WI38 (cell line): ENCODE measurements around the gene NELFB.

Experiments used
- H3K4me3 ChIP-seq: 2 replicates; pipeline ENCODE4 v1.5.1; 2011; ENCODE audit warnings: low read depth, mild to moderate bottlenecking, control low read depth, low read length
- CTCF ChIP-seq: IDR thresholded peaks from 2 replicates; pipeline ENCODE4 v1.5.1; 2012; ENCODE audit warnings: low read depth, mild to moderate bottlenecking, control low read depth, low read length

NELFB gene

DNA sequence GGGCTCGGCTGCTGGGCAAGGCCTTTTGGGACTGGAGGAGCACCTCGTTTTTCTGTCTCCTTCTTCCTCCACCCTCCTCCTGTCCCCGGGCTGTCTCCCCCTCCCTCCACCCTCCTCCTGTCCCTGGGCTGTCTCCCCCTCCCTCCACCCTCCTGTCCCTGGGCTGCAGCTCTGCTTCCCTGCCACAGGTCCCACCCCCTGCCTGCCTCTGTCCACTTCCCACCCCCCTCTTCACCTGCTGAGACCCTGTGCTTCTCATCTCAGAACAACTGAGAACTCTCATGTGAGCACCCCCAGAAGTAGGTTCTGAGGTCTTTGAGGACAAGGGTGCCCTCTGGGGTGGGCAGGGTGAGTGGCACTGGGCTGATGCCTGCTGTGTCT, 16.6 kb downstream of the NELFB start:
- no peak overlapping the region for H3K4me3 ChIP-seq
- TF ChIP-seq CTCF, result no peak

DNA sequence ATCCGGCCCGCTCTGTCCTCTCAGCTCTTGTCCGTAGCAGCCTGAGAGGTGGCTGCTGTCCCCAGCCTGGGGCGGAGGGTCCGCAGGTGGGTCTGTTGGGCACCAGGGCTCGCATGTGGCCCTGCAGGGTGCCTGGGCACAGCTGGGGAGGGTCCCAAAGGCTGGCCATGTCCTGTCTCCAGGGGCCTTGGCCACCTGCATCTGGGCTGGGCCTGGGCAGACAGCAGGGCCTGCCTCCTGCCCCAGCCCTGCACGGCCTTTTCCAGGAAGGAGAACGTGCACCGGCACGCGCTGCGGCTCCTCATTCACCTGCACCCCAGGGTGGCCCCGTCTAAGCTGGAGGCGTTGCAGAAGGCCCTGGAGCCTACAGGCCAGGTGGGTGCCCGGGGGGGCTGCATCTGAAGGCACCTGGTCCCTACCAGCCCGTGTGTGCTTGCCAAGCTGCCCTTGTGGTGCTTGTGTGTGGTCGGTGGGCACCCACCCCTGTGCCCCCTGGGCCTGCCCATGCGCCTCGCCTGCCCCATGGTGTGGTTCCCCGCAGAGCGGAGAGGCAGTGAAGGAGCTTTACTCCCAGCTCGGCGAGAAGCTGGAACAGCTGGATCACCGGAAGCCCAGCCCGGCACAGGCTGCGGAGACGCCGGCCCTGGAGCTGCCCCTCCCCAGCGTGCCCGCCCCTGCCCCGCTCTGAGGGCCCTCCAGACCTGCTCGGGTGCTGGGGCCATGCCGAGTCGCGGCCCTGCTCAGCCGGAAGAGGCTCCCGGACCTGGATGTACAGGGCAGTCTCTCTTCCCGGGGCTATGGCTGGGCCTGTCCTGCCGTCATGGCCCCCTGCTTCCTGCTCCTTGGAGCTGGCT, 17.3 kb downstream of the NELFB start:
- TF ChIP-seq CTCF, result no peak
- no peak overlapping the region for H3K4me3 ChIP-seq

DNA sequence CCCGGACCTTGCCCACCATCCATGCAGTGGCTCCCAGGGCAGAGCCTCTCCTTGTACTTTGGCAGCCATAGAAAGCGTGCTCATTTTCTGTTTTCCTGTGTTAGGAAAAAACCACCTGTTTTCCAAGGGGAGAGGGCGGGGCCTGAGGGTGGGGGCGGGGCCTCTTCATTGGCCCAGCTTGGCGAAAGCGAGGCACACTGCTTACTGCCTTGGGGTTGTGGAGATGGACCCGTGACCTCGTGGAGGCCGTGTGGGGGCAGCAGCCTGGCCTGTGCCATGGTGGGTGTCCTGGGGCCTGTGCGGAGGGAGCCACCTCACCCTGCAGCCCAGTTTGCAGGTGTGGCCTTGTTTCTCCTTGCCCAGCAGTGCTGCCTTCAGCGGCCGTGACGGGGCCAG, 18.0 kb downstream of the NELFB start:
- no peak overlapping the region for H3K4me3 ChIP-seq
- TF ChIP-seq CTCF, result no peak

- TF ChIP-seq CTCF, result no peak
- H3K4me3 ChIP-seq, result no peak overlapping the region
Measured at GRCh38 chr9:137273611-137274320, 18.6 kb downstream of the NELFB start.

DNA sequence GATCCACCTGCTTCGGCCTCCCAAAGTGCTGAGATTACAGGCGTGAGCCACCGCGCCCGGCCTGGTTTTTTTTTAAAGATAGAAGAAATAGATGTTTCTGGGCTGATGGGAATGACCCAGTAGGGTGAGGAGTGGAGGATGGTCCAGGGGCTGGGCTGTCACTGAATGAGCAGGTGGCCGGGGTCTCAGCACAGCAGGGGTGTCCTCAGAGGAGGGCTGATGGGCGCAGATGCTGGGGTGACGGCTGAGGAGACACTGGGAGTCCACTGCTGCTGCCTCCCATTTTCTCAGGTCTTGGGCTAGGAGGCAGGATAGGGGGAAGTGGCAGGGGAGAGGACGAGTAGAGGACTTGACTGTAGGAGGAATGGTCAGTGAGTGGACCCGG, 20.1 kb downstream of the NELFB start:
- H3K4me3 ChIP-seq, result no peak overlapping the region
- TF ChIP-seq CTCF, result no peak

DNA sequence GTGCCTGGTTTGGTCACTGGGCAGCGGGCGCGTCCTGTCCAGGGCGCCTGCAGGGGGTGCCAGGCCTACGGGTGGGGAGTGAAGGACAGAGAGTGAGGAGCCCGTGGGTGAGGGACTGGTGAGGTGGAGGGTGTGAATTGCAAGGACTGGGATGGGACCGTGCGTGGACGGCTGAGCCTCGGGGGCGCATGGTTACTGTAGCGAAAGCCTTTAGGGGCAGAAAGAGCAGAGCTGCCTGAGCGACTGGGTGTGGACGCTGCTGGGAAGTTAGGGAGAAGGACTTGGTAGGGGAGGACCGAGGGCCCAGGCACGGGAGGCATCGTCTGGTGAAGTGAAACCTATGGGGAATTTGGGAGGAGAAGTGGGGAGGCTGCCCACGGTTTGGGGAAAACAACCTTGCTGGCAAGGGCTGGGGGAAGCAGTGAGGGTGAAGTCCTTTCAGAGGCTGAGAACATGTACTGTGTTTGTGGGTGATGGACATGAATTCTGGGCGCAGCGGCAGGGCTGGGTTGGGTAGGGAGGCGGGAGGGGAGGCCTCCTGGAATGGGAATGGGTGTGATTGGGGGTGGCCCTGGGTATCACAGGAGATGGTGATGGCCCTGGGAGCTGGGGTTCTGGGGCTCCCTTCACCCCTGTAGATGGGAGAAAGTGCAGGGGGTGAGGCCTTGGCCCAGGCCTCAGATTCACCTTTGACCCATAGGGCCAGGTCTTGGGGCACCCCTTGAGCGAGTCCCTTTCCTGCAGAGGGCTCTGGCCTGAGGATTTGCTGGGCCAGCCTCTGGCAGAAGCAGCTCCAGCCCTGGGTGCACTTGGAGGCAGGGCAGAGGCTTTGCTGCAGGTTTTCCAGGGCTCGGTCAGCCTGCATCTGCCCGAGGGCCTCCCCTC, 20.7 kb downstream of the NELFB start:
- TF ChIP-seq CTCF, result no peak
- no peak overlapping the region for H3K4me3 ChIP-seq
